DMS 273 treated with DMSO at 0.1 percent for 48 hours (cell line): ENCODE results near the gene SCARB2.
A peak's percentile ranks its signal among the peaks of the same experiment; 100 is the strongest.
"Not testable (repeated sequence)": the region's sequence is repeated elsewhere in the genome, so short reads cannot be mapped to it uniquely, and the experiment has no call there.

Source experiments
- DNase-seq: peaks from one replicate; lab custom pipeline; 2025; lab: John Stamatoyannopoulos, UW

The SCARB2 gene

GRCh38 chr4:76213415-76214176, at the start of gene SCARB2:
SCARB2 (minus strand) TSS chr4:76213824; CDS start chr4:76213543, 281 bp downstream.
- DNase-seq = peak; percentile 39

DNA sequence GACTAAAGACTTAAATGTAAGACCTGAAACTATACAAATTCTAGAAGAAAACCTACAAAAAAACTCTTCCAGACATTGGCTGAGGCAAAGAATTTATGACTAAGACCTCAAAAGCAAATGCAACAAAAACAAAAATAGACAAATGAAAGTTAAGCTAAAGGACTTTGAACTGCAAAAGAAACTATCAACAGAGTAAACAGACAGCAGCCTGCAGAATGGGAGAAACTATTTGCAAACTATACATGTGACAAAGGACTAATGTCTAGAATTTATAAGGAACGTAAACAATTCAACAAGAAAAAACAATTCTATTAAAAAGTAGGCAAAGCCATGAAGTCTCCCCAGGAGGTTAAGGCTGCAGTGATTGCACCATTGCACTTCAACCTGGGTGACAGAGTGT, 46.9 kb upstream of the SCARB2 start:
- no peak for DNase-seq

GRCh38 chr4:76257824-76258223, 44.2 kb upstream of the SCARB2 start:
- DNase-seq = no peak

DNA sequence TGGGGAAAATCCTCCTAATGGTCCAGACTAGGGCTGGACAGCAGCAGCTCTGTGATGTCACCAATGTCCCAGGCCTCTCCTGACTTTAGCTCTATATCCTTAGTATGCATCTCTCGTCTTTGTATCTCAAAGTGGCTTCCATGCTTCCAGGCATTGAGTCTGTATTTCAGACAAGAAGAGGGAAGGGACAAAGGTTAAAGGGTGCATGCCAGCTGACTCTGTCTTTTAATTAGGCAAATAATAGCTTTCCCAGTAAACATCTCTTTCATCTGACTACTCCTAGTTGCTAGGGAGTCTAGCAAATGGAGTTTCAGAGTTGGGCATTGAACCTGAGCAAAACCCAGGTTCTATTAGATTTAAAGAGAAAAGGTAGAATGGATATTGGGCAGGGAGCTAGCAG, 43.3 kb upstream of the SCARB2 start:
- no peak for DNase-seq

DNA sequence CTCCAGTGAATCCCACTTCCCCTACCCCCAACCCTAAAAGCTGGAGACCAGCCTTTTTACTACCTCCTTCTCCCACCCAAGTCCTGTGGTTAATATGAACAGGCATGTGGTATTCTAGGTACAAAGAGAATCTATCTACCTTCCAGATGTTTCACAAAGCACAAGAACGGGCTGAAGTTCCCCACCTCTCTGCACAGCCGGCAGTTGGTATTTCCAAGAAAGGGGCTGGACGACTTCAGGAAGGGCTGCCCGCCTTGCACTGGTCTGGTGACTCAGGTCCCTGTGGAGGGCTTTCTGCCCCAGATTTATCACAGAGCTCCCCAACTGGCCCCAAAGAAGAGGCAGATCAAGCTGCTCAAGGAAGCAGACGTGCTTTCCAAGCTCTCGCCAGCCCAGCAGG, 42.4 kb upstream of the SCARB2 start:
- no peak for DNase-seq

DNA sequence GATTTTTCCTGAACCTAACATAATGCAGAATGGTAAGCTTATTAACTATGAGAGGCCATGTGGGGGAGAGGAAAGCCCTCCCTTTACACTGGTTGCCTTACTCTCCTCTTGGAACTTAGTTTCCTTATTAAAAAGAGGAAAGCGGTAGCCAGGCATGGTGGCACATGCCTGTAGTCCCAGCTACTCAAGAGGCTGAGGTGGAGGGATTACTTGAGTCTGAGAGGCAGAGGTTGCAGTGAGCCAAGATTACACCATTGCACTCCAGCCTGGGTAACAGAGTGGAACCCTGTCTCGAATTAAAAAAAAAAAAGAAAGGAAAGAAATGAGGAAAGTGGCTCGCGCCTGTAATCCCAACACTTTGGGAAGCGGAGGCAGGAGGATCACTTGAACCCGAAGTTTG, 39.9 kb upstream of the SCARB2 start:
- no peak for DNase-seq

GRCh38 chr4:76252271-76252653, 38.6 kb upstream of the SCARB2 start:
- no peak for DNase-seq

DNA sequence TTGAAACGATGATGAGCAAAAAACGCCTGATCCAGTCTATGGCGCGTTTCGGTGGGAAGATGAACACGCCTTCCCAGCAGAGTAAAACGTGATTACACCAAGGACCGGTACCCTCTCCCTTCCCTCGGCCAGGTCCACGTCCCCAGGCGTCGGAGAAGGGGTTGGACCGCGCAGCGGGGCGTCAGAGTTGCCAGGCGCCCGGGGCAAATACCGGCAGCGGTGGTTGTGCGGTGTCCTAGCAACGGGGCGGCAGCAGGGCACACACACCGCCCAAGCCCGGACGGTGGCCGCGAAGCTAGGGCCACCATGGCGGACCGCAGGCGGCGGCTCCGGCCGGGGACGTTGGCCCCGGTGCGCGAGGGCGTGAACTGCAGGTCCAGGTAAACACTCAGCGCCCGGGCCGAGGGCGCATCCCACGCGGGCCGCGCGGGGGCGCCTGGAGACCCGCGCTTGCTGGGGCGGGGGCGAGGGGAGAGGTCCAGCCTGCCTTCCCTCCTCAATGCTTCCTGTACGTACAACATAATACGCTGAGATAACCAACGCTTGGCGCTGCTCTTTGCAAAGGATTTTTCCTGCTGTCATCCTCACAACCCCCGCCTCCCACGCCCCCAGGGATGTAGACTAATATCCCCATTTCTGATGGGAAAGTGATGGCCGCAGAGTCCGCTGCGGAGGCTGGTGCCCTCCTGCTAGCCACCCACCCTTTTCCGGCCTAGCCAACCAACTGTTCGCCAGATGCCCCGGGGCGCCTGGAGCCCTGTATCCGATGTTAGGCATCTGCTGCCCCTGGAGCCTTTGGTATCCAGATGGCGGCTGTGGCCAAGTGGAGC, 38.0 kb upstream of the SCARB2 start, which contains the start of gene FAM47E:
Gene FAM47E (plus strand): TSS at position 281 of the 830 bp plus-strand sequence. CDS start 26 bp downstream, at position 307.
- peak; percentile 82 for DNase-seq

- no peak for DNase-seq
Observed at GRCh38 chr4:76250962-76251361, 37.3 kb upstream of the SCARB2 start.

GRCh38 chr4:76246852-76247251, 33.2 kb upstream of the SCARB2 start:
- no peak for DNase-seq

DNA sequence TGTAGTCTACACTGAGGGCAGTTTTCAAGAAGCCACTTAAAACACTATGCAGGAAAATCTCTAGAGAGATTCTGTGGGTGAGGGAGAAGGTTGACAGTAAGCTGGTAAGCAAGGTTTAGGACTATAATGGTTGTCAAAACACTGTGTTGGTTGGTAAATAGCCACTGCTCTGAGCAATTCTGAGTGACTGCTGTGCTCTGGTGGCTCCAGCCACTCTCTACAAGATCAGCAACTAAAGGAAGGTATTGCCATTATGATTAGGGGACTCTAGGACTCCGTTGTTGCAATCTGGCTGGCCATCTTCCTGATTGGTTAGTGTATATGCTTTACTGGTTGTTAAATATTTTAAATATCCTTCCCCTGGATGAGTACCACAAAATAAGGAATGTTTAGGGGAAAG, 32.4 kb upstream of the SCARB2 start:
- no peak for DNase-seq

- DNase-seq = not testable (repeated sequence)
Observed at GRCh38 chr4:76243877-76244276, 30.3 kb upstream of the SCARB2 start.

- DNase-seq = no peak
Observed at GRCh38 chr4:76240236-76240635, 26.6 kb upstream of the SCARB2 start.

GRCh38 chr4:76238701-76239100, 25.1 kb upstream of the SCARB2 start:
- DNase-seq = no peak

DNA sequence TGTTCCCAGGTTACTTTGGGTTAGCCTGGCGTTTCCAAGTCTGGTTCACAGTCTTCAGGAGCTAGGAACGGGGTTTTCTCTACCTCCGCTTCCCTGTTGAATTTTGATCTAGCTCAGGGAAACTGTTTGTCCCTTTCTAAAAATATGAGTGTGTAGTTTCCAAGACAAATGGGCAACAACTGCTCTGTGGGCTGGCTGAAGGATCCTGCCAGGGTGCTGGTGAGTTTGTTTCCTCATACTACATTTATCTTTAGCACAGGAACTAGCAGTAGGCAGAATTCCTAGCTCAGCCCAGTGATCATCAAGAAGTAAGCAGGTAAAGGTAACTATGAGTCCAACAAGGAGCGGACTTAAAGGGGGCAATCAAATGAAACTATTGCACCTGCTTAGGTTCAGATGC, 24.6 kb upstream of the SCARB2 start:
- DNase-seq = no peak

- no peak for DNase-seq
Observed at GRCh38 chr4:76235915-76236314, 22.3 kb upstream of the SCARB2 start.

- DNase-seq = no peak
Observed at GRCh38 chr4:76235407-76235806, 21.8 kb upstream of the SCARB2 start.

DNA sequence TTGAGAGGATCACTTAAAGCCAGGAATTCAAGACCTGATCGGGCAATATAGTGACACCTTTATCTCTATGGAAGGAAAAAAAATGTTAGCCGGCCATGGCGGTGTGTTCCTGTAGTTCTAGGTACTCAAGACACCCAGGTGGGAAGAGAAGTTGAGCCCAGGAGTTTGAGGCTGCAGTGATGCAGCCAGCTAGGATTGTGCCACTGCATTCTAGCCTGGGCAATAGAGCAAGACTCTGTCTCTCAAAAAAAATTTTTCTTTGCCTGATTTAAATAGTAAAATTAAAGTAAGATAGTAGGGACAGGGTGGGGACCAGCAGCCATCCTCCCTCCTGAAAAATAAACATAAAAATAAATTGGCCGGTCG, 21.0 kb upstream of the SCARB2 start:
- DNase-seq = no peak

GRCh38 chr4:76233967-76234678, 20.5 kb upstream of the SCARB2 start:
- DNase-seq = no peak

DNA sequence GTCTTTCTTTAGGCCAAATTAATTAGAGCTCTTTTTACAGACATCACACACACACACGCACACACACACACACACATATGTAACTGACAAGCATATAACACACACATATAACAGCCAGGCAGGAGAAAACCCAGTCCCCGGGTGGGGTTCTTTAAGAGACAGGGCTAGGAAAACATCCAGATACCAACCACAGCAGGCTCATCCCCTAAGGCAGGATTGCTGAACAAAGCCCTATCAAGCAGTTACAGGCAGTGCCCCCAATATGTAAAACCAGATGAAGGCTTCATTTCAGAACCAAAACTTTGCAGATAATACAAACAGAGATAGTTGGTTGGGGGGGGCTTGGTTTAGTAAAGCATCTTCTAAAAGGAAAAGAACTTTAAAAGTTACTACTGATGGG, 19.9 kb upstream of the SCARB2 start:
- DNase-seq = no peak

- DNase-seq = no peak
Observed at GRCh38 chr4:76233083-76233482, 19.5 kb upstream of the SCARB2 start.

DNA sequence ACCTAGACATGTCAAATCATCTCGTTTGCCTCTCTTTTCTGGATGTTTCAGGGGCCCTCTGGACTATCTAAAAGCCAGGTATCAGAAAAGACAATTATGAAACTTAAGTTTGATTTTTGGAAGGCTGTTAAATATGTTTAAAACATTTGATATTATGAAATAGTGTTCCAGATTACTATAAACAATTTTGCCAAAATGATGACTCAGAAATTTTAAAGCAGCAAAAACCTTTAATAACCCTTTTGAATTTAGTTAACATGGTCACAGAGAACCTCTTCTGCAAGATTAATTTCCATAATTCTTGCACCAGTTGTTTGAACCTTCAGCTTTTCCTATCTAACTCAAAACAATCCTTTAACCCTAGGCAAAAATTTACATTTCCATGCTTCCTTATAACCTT, 19.1 kb upstream of the SCARB2 start:
- DNase-seq = no peak

DNA sequence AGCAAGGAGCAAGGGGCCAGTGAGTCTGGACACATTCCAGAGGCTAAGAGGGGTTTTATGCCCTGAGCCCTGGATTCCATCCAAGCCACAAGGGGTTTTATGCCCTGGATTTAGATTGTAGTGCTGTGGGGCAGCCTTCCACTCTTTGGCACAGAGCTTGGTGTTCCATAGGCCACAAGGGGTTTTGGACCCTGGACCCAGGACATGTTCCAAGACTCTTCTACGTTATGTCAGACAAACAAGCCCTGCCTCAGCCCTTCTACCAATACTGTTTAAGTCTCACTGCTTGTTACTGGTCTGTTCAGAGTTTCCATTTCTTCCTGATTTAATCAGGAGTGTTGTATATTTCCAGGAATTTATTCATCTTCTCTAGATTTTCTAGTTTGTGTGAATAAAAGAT, 12.8 kb upstream of the SCARB2 start:
- DNase-seq = no peak
